Measurements from ENCODE around the gene CEP295NL.
A peak's percentile ranks its signal among the peaks of the same experiment; 100 is the strongest.

DNA sequence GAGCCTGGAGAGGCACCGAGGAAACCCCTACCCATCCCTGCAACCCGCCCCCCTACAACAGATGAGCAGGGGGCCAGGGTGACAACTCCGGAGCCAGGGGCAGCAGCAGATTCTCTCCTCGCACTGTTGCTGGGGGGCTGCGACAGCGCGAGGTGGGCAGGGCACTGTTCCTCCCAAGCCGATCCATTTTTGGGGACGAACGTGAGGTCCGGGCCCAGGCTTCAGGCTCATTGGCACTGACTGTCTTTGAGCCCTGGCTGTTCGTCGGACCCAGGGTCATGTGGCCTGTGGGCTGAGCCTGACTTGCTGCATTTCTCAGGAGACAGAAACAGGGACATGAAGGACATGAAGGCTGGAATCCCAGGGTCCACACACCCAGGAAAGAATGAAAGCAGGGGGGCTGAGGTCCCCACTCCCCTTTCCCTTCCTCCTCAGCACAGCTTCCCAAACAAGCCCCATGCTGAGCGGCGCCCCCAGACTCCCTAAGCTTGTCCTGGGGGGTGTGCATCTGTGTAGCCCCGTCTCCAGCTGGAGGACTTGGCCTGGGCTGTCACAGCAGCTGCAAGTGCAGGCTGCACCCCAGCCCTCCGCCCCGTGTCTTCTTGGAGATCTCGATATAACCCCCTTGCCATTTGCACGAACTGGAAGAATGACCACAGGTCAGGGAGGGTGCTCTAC lies 18.7 kb downstream of the CEP295NL start:
- TF ChIP-seq, protein P1, sequence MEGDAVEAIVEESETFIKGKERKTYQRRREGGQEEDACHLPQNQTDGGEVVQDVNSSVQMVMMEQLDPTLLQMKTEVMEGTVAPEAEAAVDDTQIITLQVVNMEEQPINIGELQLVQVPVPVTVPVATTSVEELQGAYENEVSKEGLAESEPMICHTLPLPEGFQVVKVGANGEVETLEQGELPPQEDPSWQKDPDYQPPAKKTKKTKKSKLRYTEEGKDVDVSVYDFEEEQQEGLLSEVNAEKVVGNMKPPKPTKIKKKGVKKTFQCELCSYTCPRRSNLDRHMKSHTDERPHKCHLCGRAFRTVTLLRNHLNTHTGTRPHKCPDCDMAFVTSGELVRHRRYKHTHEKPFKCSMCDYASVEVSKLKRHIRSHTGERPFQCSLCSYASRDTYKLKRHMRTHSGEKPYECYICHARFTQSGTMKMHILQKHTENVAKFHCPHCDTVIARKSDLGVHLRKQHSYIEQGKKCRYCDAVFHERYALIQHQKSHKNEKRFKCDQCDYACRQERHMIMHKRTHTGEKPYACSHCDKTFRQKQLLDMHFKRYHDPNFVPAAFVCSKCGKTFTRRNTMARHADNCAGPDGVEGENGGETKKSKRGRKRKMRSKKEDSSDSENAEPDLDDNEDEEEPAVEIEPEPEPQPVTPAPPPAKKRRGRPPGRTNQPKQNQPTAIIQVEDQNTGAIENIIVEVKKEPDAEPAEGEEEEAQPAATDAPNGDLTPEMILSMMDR (IDR thresholded peaks at IDR 0.05): no peak
- TF ChIP-seq POLR2AphosphoS5 (IDR thresholded peaks at IDR 0.05): no peak
- TF ChIP-seq POLR2A (IDR thresholded peaks at IDR 0.05): peak in 1 of 2 donors; percentile 2

Measured in gastroesophageal sphincter (tissue), 3 donors.